ENCODE data around the gene CAP2.
"Not testable (repeated sequence)": the region's sequence is repeated elsewhere in the genome, so short reads cannot be mapped to it uniquely, and the experiment has no call there.

The CAP2 gene

GRCh38 chr6:17497535-17498095 is 104.2 kb downstream of the CAP2 start:
- DNase-seq (ENCODE audit: low read depth in 2 of 3, low spot score in 1 of 3) = no peak

GRCh38 chr6:17501442-17501841 is 108.0 kb downstream of the CAP2 start:
- no peak for DNase-seq (ENCODE audit: low read depth in 2 of 3, low spot score in 1 of 3)

GRCh38 chr6:17501982-17502704 is 108.7 kb downstream of the CAP2 start:
- DNase-seq (ENCODE audit: low read depth in 2 of 3, low spot score in 1 of 3) = no peak

- DNase-seq (ENCODE audit: low read depth in 2 of 3, low spot score in 1 of 3) = no peak
Observed at GRCh38 chr6:17503051-17503450, 109.7 kb downstream of the CAP2 start.

- no peak for DNase-seq (ENCODE audit: low read depth in 2 of 3, low spot score in 1 of 3)
Observed at GRCh38 chr6:17504005-17504404, 110.6 kb downstream of the CAP2 start.

- DNase-seq (ENCODE audit: low read depth in 2 of 3, low spot score in 1 of 3) = no peak
Observed at GRCh38 chr6:17505062-17505476, 111.7 kb downstream of the CAP2 start.

- DNase-seq (ENCODE audit: low read depth in 2 of 3, low spot score in 1 of 3) = no peak
Observed at GRCh38 chr6:17505767-17506280, 112.4 kb downstream of the CAP2 start.

GRCh38 chr6:17506531-17506930 is 113.1 kb downstream of the CAP2 start:
- no peak for DNase-seq (ENCODE audit: low read depth in 2 of 3, low spot score in 1 of 3)

GRCh38 chr6:17506962-17507361 is 113.6 kb downstream of the CAP2 start:
- DNase-seq (ENCODE audit: low read depth in 2 of 3, low spot score in 1 of 3) = no peak

GRCh38 chr6:17511084-17511483 is 117.7 kb downstream of the CAP2 start:
- DNase-seq (ENCODE audit: low read depth in 2 of 3, low spot score in 1 of 3) = no peak

- DNase-seq (ENCODE audit: low read depth in 2 of 3, low spot score in 1 of 3) = no peak
Observed at GRCh38 chr6:17511580-17511979, 118.2 kb downstream of the CAP2 start.

- DNase-seq (ENCODE audit: low read depth in 2 of 3, low spot score in 1 of 3) = no peak
Observed at GRCh38 chr6:17519120-17519519, 125.7 kb downstream of the CAP2 start.

- DNase-seq (ENCODE audit: low read depth in 2 of 3, low spot score in 1 of 3) = no peak
Observed at GRCh38 chr6:17525637-17526036, 132.2 kb downstream of the CAP2 start.

- DNase-seq (ENCODE audit: low read depth in 2 of 3, low spot score in 1 of 3) = no peak
Observed at GRCh38 chr6:17527076-17527475, 133.7 kb downstream of the CAP2 start.

- DNase-seq (ENCODE audit: low read depth in 2 of 3, low spot score in 1 of 3) = no peak
Observed at GRCh38 chr6:17530321-17530835, 137.0 kb downstream of the CAP2 start.

- DNase-seq (ENCODE audit: low read depth in 2 of 3, low spot score in 1 of 3) = peak; percentile 7 to 24 (median 15)
Observed at GRCh38 chr6:17536586-17536985, 143.2 kb downstream of the CAP2 start.

GRCh38 chr6:17542243-17542642 is 148.8 kb downstream of the CAP2 start:
- DNase-seq (ENCODE audit: low read depth in 2 of 3, low spot score in 1 of 3) = no peak

GRCh38 chr6:17545681-17546080 is 152.3 kb downstream of the CAP2 start:
- DNase-seq (ENCODE audit: low read depth in 2 of 3, low spot score in 1 of 3) = not testable (repeated sequence)

GRCh38 chr6:17551383-17551958 is 158.1 kb downstream of the CAP2 start:
- no peak for DNase-seq (ENCODE audit: low read depth in 2 of 3, low spot score in 1 of 3)

- DNase-seq (ENCODE audit: low read depth in 2 of 3, low spot score in 1 of 3) = no peak
Observed at GRCh38 chr6:17552861-17553260, 159.5 kb downstream of the CAP2 start.

- no peak for DNase-seq (ENCODE audit: low read depth in 2 of 3, low spot score in 1 of 3)
Observed at GRCh38 chr6:17556014-17556413, 162.6 kb downstream of the CAP2 start.

GRCh38 chr6:17562636-17563035 is 169.2 kb downstream of the CAP2 start:
- DNase-seq (ENCODE audit: low read depth in 2 of 3, low spot score in 1 of 3) = no peak
